Pons (tissue), 1 donor: ENCODE results near the gene ADARB2.

Experiments used
- DNase-seq: peaks from one replicate; pipeline ENCODE4 v3.0.0-alpha.2; 2016; ENCODE audit warnings: low spot score

ADARB2 gene

DNA sequence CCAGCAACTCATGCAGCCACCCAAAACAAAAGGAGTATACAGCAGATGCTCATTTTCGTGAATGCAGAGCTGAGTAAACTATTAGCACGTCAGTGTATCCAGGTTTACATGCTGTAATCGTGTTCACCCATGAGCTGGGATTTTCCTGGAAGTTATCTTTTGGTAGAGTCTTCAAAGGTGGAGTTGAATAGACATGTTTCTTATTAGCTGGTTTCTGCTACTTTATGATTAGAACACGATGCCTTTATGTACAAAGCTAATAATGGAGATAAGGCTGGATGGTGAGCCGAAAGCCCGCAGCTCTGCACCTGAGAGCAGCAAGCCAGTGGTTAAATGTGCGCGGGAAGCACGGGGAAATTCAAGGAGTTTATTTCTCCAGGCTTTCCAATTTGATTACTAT lies 123.8 kb downstream of the ADARB2 start:
- DNase-seq, result no peak

DNA sequence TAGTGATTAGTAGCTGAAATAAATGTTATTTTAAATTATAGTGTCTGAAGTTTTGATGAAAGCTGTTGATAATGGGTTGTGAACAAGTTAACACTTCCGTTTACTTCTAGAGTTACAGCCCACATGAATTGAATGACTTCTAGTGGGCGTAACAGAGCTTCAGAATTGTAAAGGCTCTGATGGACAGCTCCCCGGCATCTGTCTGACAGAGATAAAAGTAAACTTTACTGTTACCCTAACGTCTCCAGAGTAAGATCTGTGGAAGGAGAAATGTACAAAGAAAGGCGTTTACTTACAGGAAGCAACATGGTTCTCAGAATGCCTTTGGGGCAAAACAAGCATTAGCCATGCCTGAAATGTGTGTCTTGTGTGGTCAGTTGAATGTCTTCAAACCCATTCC lies 124.4 kb downstream of the ADARB2 start:
- DNase-seq, result no peak

DNA sequence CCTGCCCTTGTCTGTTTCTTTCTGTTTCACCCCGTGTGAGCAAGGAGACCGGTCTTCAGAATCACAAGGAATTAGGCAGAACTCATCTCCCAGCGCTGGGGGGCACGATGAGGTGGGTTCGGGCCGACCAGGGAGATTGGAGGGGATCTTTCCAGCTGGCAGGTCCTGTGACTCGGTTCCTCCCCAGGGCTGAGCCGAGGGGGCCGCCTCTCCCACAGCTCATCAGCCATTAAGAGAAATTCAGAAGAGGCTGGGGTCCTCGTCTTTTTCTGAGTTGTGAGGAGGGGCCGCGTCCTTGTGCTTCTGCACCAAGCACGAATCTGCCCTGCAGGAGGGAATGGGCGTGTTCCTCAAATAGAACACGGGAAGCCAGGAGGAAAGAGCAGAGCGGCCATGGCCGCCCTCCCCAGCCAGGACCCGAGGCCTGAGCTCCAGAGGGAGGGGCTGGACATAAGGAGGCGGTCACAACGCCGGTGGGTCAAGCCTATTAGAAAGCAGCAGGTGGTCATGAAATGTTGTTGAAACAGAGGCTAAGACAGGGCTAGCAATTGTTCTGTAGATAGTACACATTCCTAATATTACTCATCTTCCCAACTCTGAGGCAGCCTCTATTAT lies 125.3 kb downstream of the ADARB2 start:
- no peak for DNase-seq

DNA sequence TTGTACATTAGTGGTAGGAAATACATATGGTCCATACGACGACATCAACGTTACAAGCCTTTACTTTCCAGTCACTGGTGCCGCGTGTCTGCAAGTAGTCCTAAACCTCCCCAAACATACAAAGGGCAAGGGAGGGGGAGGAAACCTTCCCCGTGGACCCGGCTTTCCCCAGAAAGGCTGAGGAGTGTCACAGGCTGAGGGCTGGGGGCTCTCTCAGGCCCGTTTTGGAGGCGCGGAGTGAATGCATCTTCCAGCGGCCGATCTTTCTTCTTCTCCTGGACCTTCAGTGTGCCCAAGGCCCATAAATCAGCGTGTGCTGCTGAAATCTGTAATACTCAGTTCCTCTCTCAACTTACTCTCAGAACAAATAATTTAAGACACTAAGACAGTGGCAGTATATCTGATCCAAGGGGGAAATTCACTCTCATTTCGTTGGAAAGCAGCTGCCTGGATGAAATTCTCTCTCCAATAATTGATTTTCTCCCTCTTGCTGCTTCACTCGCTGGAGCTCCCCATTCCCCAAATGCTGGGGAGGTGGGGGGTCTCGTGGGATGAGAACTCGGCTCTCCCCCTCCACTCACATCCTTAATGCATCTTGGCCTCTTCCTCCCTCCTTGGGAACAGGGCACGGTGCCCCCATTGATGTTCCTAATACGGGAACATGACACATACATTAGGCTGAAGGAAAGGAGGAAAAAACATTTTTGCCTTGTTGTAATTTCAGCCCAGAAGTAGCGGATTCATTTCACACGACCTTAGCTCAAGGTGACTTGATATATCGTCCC lies 126.1 kb downstream of the ADARB2 start:
- no peak for DNase-seq

DNA sequence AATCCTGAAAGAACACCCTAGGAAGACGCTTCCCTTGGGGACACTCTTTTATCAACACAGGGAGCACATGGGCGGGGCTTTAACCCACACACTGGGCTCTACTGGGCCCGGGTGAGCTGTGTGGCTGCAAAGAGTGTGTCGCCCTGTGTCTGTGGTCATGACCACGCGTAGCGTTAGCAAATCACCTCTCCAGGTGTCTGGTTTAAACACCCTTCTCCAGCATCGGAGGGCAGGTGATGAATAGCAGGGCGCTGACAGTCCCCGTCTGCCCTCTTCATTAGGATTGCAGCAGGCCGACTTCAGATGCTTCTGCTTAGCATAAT lies 127.7 kb downstream of the ADARB2 start:
- DNase-seq, result no peak

DNA sequence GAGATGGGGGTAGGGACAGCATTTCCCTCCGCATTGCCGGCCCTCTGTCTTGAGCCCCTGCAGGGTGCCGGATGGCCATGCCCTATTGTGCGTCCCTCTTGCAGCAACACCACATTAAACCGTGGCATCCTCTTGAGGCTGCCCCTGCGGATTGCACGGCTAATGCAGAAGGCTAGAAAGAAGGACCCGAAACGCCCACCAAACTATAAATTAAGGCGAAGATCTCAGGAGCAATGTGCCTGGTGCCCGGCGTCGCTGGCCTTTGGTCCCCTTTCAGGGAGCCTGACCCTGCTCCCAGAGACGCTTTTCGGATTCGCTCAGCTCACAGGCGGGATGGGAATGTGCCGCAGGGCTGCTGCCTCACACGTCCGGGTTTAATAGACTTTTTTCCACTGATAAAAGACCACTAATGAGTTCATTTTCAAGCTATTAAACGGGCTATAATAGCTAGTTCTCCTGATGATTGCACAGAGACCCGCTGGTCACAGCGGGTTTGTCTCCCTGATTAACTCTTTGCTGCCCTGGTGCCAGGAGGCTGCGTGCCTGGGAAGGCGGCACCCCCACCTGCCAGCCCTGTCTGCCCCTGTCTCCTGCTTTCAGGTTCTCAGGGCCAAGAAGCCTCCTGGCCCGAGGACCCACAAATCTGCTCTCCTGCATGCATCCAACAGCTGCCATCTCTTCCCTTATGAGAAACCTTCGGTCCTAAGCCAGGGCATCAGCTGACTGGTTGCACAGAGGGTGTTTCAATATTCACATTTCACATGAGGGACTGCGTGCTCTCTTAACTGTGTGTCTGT lies 128.3 kb downstream of the ADARB2 start:
- no peak for DNase-seq

DNA sequence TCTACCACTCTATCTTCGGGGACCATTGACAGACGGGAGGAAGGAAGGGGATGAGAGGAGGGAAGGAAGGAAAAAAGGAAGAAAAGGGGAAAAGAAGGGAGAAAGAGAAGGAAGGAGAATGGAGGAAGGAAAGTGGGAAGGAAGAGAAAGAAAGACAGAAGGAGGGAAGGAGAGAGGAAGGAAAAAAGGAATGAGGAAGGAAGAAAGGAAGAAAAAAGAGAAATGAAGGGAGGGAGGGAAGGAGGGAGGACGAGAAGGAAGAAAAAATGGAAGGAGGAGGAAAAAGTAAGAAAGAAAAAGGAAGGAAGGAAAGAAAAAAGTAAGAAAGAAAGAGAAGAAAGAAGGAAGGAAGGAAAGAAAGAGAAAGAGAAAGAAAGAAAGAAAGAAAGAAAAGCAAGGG lies 128.9 kb downstream of the ADARB2 start:
- no peak for DNase-seq

DNA sequence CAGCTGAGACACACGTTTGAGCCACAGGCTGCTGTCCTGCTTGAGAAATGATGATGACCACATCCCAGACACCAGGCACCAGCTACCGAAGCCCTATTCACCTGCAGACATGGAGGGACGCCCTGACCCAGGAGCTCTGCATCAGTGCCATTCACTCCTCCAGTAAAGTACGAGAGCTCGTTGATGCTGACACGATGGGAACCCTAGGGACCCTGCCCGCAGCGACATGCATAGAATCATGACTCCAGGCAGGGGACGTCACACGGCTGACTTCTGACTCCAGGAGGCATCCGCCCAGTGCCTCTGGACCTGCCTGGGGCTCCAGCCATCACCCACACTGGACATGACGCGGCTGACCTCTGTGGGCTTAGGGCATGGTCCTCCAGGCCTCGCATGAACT lies 129.9 kb downstream of the ADARB2 start:
- no peak for DNase-seq

DNA sequence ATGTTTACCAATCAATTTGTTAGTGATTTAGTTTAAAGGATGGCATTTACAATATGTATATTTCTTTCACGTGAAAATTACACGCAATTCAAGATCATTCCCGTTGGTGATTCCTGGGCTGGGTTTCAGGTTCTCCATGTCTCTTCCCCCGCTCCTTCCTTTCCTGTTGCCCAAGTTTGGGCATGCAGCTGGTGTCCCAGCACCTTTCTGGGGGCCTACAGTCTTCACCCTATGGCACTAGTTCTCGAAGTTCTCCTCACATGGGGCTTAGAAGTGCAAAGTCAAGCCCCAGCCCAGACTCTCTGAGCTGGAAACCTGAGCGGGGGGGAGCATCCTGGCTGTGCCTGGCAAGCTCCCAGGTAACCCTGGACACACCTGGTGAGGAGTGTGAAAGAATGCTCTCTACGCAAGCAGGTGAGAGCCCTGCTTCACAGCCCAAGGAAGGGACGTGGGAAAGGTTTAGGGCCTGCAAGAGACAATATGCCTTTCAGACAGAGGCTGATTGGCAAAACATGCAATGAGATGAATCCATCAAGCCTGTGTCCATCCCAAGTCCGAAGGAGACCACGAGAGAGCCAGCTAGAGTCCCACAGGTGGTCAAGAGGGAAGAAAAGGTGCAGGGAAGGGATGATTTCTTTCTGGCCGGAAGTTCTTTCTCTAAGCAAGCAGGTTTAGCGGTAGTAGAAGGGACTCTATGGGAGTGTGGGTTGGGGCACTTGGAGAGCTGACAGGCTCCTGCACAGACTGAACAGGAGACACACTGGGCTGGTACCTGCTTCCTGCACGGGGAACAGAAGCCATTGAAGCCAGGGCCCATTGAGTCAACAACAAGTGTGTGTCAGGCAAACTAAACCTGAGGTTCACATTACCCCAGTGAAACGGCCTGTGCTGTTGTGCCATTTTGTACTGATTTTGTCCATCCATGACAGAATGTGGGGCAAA lies 131.1 kb downstream of the ADARB2 start:
- DNase-seq, result no peak

DNA sequence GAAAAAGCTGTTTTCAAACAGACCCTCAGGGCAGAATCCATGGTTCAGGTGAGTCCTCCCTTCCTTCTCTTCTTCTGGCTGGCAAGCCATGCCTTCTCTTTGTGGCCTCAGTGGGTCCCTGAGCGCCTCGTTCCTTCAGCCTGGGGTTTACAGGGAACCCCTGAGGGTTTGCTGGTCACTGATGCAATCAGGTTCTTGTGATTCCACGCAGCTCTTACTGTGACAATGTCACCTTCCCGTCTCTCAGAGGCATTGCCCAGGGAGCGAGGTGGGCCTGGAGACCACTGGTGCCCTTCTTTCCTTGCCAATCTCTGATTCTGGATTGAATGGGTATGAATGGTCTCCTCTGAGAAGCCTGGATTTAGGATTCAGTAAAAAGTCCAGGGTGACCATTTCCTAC lies 132.2 kb downstream of the ADARB2 start:
- DNase-seq, result no peak

DNA sequence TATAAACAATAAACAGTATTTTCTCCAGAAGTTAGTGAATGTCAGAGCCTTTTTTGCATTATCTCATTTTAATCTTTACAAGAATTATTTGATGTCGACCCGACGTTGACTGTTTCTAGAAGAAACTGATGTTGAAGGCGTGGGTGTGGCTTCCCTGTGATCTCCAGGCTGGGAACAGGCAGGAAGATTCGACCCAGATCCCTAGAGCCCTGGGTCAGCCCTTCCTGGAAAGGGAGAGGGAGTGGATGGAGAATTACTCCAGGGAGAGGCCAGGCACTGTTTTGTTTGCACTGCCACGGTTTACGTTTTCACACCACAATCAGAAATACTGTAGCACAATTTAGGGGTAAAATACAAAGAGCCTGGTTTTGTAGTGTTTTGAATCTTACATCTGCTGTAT lies 133.1 kb downstream of the ADARB2 start:
- no peak for DNase-seq

DNA sequence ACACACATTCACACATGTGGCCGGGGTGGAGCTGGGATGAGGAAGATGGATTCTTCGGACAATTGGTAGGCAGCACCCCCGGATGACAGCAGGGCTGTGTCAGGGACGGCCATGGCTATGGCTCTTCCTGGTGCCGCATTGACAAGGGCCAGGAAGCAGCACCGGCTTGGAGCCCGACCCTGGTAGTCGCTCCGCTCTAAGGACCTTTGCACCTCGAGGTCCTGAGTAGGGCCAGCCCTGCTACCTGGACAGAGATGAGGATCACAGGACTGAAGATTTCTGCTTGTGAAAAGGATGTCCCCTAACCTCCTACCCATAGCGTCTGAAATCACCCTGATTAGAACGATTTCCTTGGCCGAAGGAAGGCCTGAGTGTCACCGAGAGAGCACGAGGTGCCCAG lies 134.1 kb downstream of the ADARB2 start:
- no peak for DNase-seq

DNA sequence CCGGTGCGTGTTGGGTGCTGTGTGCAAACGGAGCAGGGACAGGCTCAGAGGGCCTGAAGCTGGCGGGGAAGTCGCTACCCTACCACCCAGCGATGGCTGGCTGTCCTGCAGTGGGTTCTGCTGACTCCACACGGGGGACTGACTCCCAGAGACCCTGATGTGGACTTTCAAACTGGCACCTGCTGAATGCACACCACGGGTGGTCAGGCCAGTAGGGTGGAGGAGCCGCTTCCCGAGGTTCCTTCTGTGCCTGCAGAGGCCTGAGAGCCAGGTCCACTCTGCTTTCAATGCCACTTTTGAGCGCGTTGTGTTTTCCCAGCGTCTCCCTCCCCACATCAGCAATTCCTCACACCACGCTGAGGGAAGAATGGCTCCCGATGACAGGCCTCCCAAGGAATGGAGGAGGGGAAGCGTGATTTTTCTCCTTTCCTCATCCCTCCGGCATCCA lies 135.3 kb downstream of the ADARB2 start:
- no peak for DNase-seq

DNA sequence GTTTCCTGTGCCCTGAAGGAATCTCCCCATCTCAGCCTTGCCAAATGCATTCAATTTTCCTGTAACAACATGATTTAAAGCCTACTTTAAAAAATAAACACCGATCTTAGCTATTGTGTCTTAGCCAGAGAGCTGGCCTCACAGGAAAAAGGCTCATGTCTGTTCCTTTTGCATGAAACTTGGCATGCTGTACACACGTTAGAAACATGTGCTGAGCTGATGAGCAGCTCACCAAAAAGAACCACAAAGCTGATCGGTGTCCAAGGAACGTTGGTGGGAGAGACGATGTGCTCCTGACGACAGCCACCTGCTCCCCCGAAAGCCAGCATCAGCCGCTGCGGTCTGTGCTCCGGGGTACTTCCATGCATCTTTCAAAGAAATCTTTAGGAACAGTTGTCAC lies 135.9 kb downstream of the ADARB2 start:
- DNase-seq, result no peak

DNA sequence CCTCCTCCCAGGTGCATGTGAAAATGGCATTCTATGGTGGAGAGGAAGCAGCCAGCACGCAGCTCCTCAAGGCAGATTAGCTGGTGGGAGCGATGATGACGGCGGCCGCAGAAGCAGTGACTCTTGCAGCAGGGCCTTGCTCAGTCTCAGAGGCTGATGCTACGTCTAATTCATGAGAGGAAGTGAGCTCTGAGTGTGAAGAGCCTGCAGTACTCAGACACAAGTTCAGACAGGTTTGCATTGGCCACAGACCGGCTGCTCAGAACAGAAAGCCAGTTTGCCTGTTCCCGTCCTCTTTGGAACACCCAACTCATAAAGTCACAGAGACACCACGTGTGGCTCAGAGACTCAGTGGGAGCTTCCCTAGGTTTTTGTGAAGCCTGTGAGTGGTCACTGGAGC lies 136.5 kb downstream of the ADARB2 start:
- DNase-seq, result no peak

DNA sequence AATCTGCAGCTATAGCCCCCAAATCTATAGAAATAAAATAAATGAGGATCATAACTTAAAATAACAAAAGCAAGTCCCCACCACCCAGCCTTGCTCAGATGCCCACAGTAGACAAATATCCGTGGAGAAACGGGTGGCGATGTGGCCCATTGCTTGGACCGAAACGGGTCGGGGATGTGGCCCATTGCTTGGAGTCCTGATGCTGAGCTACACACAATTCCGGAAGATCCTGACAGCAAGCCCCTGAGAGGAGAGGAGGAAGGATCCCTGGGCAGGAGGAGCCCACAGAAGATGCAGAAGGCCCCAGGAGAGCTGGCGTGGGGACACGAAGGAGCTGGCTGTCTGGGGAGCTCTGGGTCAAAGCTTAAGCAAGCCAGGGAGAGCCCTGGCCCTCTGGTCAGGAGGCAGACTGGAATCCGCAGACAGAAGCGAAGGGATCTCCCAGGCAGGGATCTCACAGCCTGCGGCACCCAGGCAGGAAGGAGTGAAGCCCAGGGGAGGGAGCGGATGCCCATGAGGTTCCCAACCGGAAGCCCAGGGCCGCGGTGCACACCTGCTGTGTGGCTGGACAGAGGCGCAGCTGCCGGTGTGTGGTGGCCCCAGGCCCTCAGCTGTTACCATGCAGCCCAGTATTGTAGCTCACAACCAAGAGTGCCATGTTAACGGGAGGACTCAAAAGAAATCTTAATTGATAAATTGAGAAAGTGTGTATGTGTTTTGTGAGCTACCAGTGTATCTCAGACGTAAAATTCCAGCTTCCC lies 138.8 kb downstream of the ADARB2 start:
- no peak for DNase-seq

DNA sequence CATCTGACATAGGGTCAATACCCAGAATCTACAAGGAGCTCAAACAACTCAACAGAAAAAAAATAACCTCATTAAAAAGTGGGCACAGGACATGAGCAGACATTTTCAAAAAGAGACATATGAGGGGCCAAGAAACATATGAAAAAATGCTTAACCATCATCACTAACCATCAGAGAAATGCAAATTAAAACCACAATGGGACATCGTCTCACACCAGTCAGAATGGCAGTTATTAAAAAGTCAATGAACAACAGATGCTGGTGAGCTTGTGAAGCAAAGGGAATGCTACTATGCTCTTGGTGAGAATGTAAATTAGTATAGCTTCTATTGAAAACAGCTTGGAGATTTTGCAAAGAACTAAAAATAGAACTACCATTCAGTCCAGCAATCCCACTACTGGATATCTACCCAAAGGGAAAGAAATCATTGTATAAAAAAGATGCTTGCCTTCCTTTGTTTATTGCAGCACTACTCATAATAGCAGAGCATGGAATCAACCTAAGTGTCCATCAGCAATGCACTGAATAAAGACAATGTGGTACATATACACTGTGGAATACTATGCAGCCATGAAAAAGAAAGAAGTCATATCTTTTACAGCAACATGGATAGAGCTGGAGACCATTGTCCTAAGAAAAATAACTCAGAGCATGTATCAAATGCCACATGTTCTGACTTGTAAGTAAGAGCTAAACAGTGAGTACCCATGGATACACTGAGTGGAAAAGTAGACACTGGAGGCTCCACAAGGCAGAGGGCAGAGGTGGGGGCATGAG lies 139.8 kb downstream of the ADARB2 start:
- no peak for DNase-seq

DNA sequence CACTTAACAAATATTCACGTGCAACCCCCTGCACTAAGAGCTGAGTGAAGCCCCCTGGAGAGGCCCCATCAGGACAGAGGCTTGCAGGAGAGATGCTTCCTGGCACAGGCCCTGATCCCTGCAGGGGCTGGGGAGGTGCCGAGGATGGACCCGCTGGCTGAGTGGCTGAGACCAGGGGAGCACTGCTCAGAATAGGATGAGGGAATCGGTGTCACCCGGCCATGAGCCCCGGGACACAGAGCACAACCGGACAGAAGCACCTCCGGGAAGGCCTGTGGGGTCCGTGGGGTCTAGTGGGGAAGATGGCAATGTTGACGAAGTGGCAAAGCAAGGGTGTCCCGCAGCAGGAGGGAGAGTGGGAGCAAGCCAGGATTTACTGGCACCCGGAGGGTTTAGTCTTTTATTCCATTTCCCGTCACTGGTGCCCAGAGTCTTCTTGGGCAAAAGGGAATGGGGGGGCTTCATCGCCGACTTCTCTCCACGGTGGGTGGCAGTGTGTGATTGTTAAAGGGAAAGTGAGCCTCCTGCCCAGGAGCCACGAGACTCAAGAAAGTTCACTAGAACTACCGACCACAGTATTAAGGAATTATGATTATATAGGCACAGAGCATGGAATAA lies 140.7 kb downstream of the ADARB2 start:
- no peak for DNase-seq

DNA sequence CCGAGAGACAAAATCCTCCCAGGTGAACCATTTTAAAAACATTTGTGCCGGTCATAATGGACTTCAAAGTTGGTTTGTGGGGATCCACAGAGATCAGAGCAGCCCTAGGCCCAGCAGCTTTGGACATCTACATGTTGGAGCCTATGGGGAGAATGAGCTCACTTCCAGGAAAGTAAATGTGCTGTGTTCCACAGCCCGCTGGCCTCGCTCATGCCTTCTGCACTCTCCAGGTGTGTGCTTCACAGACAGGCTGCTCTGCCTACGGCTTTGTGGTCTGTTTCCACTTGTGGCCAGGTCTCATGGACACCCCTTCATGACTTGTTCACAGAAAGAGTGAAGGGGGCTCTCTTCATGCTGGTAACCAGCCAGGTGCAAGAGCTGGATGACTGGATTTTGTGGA lies 141.6 kb downstream of the ADARB2 start:
- DNase-seq, result no peak

DNA sequence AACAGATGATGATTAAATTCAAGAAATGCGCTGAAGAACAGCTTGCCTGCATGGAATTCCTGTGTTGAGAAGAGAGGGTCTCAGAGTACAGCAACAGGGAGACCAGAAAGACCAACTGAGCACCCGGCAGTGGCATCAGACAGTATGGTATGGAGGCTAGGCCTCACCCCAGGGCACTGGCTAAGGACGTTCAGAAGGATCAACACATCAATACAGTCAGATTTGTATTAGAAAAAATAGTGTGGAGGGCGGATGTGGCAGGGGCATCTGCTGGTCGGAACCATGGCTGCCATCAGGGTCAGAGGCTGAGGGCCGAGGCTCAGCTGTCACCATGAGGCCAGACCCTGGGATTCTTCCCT lies 142.1 kb downstream of the ADARB2 start:
- no peak for DNase-seq
